ENCODE measurements around the gene TUBAL3.
"Not testable (repeated sequence)": the region's sequence is repeated elsewhere in the genome, so short reads cannot be mapped to it uniquely, and the experiment has no call there.

The TUBAL3 gene

GRCh38 chr10:5419466-5420094 is 15.0 kb upstream of the TUBAL3 start:
- no peak for DNase-seq

GRCh38 chr10:5418584-5418983 is 14.0 kb upstream of the TUBAL3 start:
- no peak for DNase-seq

DNA sequence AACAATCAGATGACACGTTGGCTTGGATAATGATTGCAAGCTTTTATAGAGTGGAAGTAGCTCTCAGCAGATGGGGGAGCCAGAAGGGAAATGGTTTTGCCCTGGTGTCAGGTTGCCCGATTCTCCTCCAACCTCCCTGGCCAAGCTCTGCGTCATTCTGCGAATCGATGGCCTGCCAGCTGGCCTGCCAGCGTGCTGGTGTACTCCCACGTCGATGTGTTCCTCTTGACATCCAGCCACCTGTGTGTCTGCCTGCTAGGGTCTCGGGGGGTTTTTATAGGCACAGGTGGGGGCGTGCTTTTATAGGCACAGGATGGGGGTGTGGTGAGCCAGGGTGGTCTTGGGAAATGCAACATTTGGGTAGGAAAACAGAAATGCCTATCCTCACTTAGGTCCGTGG is 12.4 kb upstream of the TUBAL3 start:
- peak; percentile 3 for DNase-seq

DNA sequence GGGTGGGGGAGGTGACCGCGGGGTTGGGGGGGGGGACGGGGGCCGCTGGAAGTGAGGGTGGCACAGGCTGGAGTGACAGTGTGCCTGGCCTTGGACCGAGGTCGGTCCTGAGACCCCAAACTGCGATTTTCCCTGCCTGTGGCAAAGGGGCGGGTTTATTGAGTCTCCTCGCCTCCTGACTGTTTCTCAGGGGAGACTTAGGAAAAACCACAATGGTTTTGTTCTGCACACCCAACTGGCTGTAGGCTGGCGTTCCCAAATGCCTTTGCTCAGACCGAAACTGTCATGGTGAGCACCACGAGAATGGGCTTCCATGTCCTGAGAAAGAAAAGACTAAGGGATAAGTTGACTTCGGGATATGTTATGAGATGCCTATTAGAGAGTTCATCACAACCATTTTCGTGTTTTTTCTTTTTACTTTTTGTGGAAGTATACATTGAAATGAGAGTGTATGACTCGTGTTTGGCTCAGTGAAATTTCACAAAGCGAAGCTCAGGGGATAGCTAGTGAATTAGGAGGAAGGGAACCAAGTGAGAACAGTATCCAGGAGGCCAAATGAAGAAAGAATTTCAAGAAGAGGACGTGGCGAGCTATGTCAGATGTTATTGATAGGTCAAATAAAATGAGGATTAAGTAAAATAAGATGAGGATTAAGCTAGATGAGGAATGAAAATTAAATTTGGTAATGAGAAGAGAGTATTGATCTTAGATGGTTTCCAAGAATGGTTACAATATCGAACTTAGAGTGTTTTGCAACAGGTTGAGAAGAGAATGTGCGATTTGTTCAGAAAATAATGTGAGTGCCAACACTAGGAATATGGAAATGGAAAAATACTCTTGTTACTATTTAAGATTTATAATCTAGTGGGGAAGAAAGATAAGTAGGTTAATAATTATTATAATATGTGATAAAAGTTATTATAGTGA is 8.6 kb upstream of the TUBAL3 start:
- DNase-seq = peak; percentile 63

- peak; percentile 93 for DNase-seq
Observed at GRCh38 chr10:5412277-5412941, 7.8 kb upstream of the TUBAL3 start, which contains the start of gene NET1. TSS of gene NET1 (plus strand) at chr10:5412557. CDS start at chr10:5412693, 136 bp downstream.

DNA sequence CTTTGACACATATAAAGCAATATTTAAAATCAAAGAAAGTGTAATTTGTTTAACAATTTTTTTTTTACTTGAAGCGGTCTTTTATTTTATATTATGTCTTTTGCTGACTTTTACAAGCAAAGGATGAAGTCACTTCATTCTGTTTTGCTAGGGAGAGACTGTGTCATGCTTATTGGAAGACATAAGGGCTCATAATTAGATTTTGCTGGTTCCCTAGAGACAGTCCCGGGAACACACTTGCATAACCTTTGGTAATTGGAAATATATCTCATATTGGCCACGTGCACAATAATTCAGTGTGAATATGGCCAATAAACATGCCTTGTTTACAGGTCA is 7.3 kb upstream of the TUBAL3 start:
- peak; percentile 34 for DNase-seq

DNA sequence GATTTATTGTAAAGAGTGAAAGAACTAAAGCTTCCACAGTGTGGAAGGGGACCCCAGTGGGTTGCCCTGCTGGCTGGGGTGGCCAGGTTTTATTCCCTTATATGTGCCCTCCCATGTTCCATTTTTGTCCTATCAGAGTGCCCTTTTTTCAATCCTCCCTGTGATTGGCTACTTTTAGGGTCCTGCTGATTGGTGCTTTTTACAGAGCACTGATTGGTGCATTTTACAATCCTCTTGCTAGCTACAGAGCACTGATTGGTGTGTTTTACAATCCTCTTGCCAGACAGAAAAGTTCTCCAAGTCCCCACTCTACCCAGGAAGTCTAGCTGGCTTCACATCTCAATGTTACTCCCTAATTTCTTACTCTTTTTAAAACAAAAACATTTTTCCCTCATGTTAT is 6.2 kb upstream of the TUBAL3 start:
- not testable (repeated sequence) for DNase-seq

DNA sequence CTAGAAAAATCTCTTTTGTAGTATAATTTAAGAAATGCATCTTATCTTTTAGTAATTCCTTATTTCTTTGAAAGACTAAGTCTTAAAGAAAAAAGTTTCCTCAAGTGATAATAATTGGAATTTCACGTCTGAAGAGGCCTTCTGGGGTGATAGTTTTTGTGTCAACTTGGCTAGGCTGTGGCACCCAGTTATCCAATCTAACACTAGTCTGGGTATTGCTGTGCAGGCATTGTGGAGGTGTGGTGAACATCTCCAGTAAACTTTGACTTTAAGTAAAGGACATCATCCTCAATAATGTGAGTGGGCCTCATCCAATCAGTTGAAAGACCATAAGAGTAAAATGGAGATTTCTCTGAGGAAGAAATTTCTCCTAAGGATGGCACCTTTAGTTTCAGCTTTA is 2.3 kb upstream of the TUBAL3 start:
- no peak for DNase-seq

- no peak for DNase-seq
Observed at GRCh38 chr10:5402798-5403197, 1.8 kb downstream of the TUBAL3 start.

DNA sequence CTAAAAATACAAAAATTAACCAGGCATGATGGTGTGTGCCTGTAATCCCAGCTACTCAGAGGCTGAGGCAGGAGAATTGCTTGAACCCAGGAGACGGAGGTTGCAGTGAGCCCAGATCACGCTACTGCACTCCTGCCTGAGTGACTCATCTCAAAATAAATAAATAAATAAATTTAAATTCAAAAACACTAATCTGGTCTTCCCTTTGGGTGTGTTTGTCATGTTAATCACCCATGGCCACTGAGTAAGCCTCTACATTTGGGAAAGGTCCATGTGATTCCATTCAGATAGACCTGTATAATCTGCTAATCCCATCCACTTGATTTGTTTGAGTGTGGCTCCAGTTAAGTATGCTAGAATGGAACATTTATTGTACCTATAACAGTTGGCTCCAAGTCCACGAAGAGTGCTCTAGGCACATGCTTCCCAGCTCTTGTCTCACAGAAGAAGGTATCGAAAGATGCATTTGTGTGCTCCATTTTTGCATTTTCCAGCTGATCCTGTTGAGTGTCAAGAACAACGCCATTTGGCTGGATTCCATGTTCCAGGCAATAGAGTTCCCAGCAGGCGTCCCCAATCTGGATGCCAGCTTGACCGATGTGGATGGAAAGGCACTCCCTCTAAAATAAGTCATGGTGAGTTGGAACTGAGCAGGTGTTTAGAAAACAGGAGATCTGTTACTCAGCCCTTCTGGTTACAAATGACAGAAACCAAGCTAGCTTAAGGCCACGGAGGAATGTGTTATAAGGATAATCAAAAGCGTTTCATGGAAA is 4.0 kb downstream of the TUBAL3 start:
- peak; percentile 83 for DNase-seq

DNA sequence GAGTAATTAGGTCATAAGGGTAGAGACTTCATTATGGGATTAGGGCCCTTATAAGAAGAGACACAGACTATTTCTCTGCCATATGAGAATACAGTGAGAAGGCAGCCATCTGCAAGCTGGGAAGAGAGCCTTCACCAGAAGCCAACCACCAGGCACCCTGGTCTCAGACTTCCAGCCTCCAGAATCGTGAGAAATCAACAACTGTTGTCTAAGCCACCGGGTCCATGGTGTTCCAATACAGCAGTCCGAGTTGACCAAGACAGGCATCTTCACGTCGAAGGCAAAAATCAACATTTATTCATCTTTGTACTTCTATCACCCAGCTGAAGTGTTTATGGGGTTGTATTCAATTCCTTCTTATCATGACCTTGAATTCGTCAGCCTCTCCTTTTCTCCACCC is 5.3 kb downstream of the TUBAL3 start:
- no peak for DNase-seq

DNA sequence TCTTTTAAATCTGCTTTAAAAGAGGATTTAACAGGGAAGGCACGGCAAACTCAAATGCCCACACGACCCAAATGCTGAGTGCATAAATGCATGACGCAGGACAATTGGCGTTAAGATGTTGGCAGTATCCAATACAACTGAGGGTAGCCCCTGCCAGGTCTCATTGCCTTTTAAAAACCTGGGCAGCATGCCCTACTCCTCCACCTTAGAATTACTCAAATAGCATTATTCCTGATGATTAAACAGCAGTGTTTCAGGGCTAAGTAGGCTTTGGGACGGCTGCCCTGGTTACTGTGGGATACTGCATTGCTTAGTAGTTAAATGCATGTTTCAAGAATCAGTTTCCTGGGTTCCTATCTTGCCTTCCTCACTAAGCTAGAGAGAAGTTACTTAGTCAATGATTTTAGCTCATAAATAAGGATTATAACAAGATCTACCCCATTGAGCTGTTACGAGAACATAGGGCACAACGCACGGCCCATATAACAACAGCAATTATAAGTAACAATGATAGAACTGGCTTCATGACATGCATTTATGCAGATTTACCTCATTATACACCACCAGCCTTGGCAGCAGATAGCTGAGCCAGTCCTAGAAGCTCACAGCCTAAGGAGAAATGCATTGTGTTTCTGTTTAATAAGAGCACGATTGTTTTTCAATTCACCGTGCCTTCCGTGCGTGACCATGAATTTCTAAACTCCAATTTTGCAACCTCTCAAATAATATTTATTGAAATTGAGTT is 7.9 kb downstream of the TUBAL3 start:
- no peak for DNase-seq

DNA sequence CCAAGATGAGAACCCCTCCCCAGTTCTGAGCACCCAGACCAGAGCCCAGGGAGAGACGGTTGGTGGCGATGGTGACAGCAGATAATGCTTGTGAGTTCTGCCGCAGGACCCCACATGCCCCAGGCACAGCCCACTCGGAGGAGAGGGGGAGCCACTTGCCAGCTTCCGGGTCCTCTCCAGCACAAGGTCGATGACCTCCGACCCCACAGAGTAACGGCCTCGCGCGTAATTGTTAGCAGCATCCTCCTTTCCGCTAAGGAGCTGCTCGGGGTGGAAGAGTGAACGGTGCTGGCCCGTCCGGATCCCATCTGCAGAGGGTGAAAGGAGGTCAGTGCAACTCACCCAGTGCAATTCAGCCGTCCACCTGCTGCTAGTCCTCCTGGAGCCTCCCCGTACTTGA is 9.5 kb downstream of the TUBAL3 start:
- no peak for DNase-seq

DNA sequence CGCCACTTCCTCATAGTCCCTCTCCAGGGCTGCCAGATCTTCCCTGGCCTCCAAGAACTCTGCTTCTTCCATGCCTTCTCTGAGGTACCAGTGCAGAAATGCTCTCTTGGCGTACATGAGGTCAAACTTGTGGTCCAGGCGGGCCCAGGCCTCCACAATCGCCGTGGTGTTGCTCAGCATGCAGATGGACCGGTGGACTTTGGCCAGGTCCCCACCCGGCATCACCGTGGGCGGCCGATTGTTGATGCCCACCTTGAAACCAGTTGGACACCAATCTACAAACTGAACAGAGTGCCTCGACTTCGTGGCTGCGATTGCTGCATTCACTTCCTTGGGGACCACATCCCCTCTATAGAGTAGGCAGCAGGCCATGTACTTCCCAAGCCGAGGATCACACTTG is 11.1 kb downstream of the TUBAL3 start:
- no peak for DNase-seq

DNA sequence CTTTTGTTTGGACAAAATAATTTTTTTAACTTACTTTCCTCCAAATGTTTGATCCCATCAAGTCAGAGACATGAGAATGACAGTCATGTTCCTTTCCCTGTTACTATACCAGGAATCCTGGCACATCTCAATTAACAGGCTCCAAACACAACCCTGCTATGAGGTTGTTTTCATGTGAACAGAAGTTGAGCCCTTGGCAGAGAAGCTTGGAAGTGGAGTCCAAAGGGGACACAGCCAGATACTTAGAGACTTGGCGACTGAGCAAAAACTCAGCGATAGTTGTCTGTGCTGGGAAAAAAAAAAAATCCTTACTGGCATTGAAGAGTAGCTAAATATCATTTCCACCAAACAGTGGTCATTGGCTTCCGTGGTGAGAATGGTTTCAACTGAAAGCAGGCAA is 12.8 kb downstream of the TUBAL3 start:
- DNase-seq = no peak

DNA sequence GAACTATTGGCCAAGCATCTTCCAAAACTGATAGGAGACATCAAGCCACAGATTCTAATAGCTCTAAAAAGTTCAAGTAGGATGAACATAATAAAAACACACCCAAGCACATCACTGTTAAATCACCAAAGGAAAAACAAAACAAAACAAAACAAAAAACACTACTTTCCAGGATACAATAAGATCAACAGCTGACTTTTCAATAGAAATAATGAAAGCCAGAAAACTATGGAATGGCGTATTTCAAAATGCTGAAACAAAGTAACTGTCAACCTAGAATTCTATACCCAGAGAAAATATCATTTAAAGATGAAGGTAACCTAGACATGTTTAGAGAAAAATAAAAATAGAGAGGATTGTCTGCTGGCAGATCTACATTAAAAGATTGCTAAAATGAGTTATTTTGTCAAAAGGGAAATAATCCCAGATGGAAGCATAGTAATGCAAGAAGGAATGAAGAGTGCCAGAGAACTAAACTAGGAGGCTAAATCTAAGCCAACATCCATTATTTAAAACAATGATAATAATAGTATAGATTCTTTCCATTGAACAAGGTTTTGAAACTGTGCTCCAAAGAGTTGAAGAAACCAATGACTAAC is 13.9 kb downstream of the TUBAL3 start:
- no peak for DNase-seq

- no peak for DNase-seq
Observed at GRCh38 chr10:5387169-5387568, 17.5 kb downstream of the TUBAL3 start.

- DNase-seq = no peak
Observed at GRCh38 chr10:5385224-5385623, 19.4 kb downstream of the TUBAL3 start.

DNA sequence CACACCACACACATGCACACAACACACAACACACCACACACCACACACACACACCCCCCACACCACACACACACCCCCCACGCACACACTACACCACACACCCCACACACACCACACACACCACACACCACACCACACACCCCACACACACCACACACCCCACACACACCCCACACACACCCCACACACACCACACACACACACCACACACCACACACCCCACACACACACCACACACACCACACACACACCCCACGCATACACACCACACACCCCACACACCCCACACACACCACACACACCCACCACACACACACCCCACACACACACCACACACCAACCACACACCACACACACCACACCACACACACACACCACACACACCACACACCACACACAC is 23.4 kb downstream of the TUBAL3 start:
- DNase-seq = no peak

GRCh38 chr10:5380395-5380794 is 24.2 kb downstream of the TUBAL3 start:
- DNase-seq = not testable (repeated sequence)

DNA sequence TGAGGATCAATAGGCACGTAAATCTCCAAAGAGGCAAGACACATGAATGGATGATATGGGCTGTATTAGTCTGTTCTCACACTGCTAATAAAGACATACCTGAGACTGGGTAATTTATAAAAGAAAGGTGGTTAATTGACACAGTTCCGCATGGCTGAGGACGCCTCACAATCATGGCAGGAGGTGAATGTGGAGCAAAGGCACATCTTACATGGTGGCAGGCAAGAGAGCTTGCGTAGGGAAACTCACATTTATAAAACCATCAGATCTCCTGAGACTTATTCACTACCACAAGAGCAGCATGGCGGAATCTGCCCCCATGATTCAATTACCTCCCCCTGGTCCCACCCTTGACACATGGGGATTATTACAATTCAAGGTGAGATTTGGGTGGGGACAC is 25.4 kb downstream of the TUBAL3 start:
- DNase-seq = not testable (repeated sequence)

- no peak for DNase-seq
Observed at GRCh38 chr10:5376450-5376849, 28.2 kb downstream of the TUBAL3 start.

All from NCI-H69 (cell line).